ENCODE measurements around the gene ZNF581. TPM values are rescaled to one million over a fixed set of nuclear protein-coding genes. Genes with fewer than 3 reads are reported as not detected.

ZNF581 gene
- total and polyA plus RNA-seq, 5 donors from 2014 or later, result 23.7 to 36.6 (median 33.8) TPM

GRCh38 chr19:55649268-55650125 is 6.0 kb downstream of the ZNF581 start:
- ATAC-seq (ENCODE audit: low read depth in 2 of 2) (no peak), DNase-seq (no peak)
- Histone ChIP-seq H3K27ac (ENCODE audit: insufficient read depth, low read length, poor library complexity, severe bottlenecking) (no peak overlapping the region), H3K27me3 (ENCODE audit: control insufficient read depth, insufficient read depth, low read length) (no peaks in the 10 kb centered on the region), H3K9me3 (ENCODE audit: control insufficient read depth in 2 of 2, low read length in 2 of 2) (no peaks in the 10 kb centered on the region), H3K4me3 (ENCODE audit: low read depth, low read length) (no peak overlapping the region), H3K36me3 (ENCODE audit: control insufficient read depth, insufficient read depth, low read length) (peaks cover 8% of the 10 kb centered on the region), H3K4me1 (ENCODE audit: control insufficient read depth, insufficient read depth, low read length, poor library complexity, severe bottlenecking) (peaks cover 27% of the 10 kb centered on the region)
- Mint-ChIP-seq H3K27me3 (peaks cover 12% of the 10 kb centered on the region), H3K27ac (peak overlapping the region in 1 of 3 donors; percentile 56), H3K4me3 (peak overlapping the region; percentile 55 to 84 (median 76)), H3K36me3 (no peaks in the 10 kb centered on the region), H3K9me3 (peaks cover 0 to 2% (median 0%) of the 10 kb centered on the region in 7 donors), H3K4me1 (peaks cover 0 to 38% (median 11%) of the 10 kb centered on the region in 4 donors)

GRCh38 chr19:55650126-55650557 is 6.7 kb downstream of the ZNF581 start:
- Histone ChIP-seq H3K27ac (ENCODE audit: insufficient read depth, low read length, poor library complexity, severe bottlenecking) (no peak overlapping the region), H3K9me3 (ENCODE audit: control insufficient read depth in 2 of 2, low read length in 2 of 2) (no peaks in the 10 kb centered on the region), H3K4me3 (ENCODE audit: low read depth, low read length) (no peak overlapping the region), H3K27me3 (ENCODE audit: control insufficient read depth, insufficient read depth, low read length) (no peaks in the 10 kb centered on the region), H3K4me1 (ENCODE audit: control insufficient read depth, insufficient read depth, low read length, poor library complexity, severe bottlenecking) (peaks cover 21% of the 10 kb centered on the region), H3K36me3 (ENCODE audit: control insufficient read depth, insufficient read depth, low read length) (peaks cover 4% of the 10 kb centered on the region)
- H3K27ac Mint-ChIP-seq, result peak overlapping the region in 2 of 3 donors; percentile 56 to 62
- H3K27me3 Mint-ChIP-seq, result peaks cover 14% of the 10 kb centered on the region
- DNase-seq (no peak), ATAC-seq (ENCODE audit: low read depth in 2 of 2) (no peak)
- H3K4me3 Mint-ChIP-seq, result peak overlapping the region; percentile 55 to 76 (median 64)
- no peaks in the 10 kb centered on the region for H3K36me3 Mint-ChIP-seq
- peaks cover 0 to 36% (median 11%) of the 10 kb centered on the region in 4 donors for H3K4me1 Mint-ChIP-seq
- peaks cover 0 to 2% (median 0%) of the 10 kb centered on the region in 7 donors for H3K9me3 Mint-ChIP-seq

DNA sequence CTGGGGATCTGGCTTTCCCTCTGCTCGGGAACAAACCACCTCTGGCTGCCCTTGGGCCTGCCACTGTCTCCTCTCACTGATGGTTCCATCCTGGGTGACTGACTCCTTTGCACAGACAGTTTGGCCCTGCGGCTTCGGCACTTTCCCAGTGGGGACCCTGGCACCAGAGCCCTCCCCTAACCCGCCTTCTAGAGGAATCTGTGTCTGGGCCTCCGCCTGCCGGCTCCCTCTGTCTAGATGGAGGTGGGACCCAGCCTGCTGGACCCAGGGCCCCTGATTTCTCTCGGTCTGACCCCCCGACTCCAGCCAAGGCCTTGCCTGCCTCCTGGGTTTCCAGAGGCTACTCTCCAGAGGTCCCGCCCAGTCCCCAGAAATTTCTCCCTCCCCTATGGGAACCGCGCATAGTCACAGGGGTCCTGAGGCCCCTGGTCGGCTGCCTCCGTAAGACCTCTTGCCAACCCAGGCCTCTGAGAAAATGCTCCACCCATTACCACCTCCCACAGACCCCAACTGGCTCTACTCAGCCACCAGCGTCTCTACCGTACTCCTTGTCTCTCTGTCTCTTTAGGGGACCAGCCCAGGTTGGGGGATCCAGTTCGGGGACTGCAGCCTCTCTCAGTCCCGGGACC is 7.3 kb downstream of the ZNF581 start:
- Histone ChIP-seq H3K4me1 (ENCODE audit: control insufficient read depth, insufficient read depth, low read length, poor library complexity, severe bottlenecking) (peaks cover 24% of the 10 kb centered on the region), H3K9me3 (ENCODE audit: control insufficient read depth in 2 of 2, low read length in 2 of 2) (no peaks in the 10 kb centered on the region), H3K27ac (ENCODE audit: insufficient read depth, low read length, poor library complexity, severe bottlenecking) (no peak overlapping the region), H3K36me3 (ENCODE audit: control insufficient read depth, insufficient read depth, low read length) (no peaks in the 10 kb centered on the region), H3K27me3 (ENCODE audit: control insufficient read depth, insufficient read depth, low read length) (no peaks in the 10 kb centered on the region), H3K4me3 (ENCODE audit: low read depth, low read length) (no peak overlapping the region)
- H3K4me1 Mint-ChIP-seq, result peaks cover 0 to 35% (median 10%) of the 10 kb centered on the region in 4 donors
- H3K9me3 Mint-ChIP-seq, result peaks cover 0 to 2% (median 0%) of the 10 kb centered on the region in 7 donors
- peaks cover 14% of the 10 kb centered on the region for H3K27me3 Mint-ChIP-seq
- peak overlapping the region in 1 of 3 donors; percentile 31 for H3K27ac Mint-ChIP-seq
- peaks cover 1% of the 10 kb centered on the region for H3K36me3 Mint-ChIP-seq
- no peak for DNase-seq
- H3K4me3 Mint-ChIP-seq, result peak overlapping the region; percentile 29 to 72 (median 58)
- ATAC-seq (ENCODE audit: low read depth in 2 of 2), result no peak

DNA sequence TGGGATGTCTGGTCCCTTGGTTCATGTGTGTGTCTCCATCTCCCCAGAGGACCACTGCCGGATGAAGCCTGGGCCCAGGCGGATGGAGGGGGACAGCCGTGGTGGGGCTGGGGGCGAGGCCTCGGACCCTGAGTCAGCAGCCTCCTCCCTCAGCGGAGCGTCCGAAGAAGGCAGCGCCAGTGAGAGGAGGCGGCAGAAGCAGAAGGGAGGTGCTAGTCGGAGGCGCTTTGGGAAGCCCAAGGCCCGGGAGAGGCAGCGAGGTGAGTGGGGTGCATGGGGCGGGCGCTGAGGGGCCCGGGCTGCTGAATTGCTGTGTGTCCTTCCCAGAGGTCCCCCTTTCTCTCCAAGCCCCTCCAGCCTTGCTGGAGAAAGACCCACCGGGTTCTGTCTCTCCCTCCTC is 7.8 kb downstream of the ZNF581 start:
- H3K4me1 ChIP-seq (ENCODE audit: control insufficient read depth, insufficient read depth, low read length, poor library complexity, severe bottlenecking), result peaks cover 29% of the 10 kb centered on the region
- no peaks in the 10 kb centered on the region for H3K9me3 ChIP-seq (ENCODE audit: control insufficient read depth in 2 of 2, low read length in 2 of 2)
- H3K36me3 ChIP-seq (ENCODE audit: control insufficient read depth, insufficient read depth, low read length), result no peaks in the 10 kb centered on the region
- no peaks in the 10 kb centered on the region for H3K27me3 ChIP-seq (ENCODE audit: control insufficient read depth, insufficient read depth, low read length)
- Mint-ChIP-seq H3K4me1 (peaks cover 0 to 39% (median 15%) of the 10 kb centered on the region in 4 donors), H3K9me3 (peaks cover 0 to 2% (median 0%) of the 10 kb centered on the region in 7 donors), H3K27ac (no peak overlapping the region), H3K27me3 (peaks cover 14% of the 10 kb centered on the region), H3K36me3 (peaks cover 5% of the 10 kb centered on the region), H3K4me3 (peak overlapping the region in 2 of 4 donors; percentile 51 to 55)
- no peak overlapping the region for H3K27ac ChIP-seq (ENCODE audit: insufficient read depth, low read length, poor library complexity, severe bottlenecking)
- no peak for ATAC-seq (ENCODE audit: low read depth in 2 of 2)
- DNase-seq, result no peak
- H3K4me3 ChIP-seq (ENCODE audit: low read depth, low read length), result no peak overlapping the region

DNA sequence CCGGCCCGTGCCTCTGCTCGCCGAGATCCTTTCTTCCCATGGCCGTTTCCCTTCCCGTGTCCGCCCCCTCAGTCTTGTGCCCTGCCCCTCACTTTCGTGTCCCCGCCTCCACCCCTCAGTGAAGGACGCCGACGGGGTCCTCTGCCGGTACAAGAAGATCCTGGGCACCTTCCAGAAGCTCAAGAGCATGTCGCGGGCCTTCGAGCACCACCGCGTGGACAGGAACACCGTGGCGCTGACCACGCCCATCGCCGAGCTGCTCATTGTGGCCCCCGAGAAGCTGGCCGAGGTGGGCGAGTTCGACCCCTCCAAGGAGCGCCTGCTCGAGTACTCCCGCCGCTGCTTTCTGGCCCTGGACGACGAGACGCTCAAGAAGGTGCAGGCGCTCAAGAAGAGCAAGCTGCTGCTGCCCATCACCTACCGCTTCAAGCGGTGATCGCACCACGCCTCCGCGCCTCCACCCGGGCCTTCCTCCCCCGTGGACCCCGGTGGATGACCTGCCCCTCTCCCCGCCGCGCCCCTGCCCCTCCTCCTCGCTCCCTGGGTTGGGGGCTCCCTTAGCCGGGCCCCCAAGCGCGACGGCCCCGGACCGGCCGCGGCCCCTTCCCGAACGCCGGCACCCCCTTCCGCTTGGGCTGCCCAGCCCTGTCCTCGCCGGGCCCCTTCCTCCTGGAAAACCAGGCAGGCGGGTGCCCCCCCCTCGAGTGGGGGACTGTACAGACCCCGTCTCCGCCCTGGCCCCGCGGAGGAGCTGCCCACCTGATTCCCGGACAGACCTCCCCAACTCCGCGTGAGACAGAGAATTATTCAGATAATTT is 9.1 kb downstream of the ZNF581 start:
- Mint-ChIP-seq H3K4me1 (peaks cover 3 to 44% (median 22%) of the 10 kb centered on the region in 4 donors), H3K36me3 (peaks cover 7% of the 10 kb centered on the region), H3K27me3 (peaks cover 14% of the 10 kb centered on the region), H3K9me3 (peaks cover 0 to 2% (median 0%) of the 10 kb centered on the region in 7 donors), H3K27ac (no peak overlapping the region), H3K4me3 (peak overlapping the region in 1 of 4 donors; percentile 13)
- Histone ChIP-seq H3K9me3 (ENCODE audit: control insufficient read depth in 2 of 2, low read length in 2 of 2) (no peaks in the 10 kb centered on the region), H3K27ac (ENCODE audit: insufficient read depth, low read length, poor library complexity, severe bottlenecking) (peak overlapping the region; percentile 100), H3K4me3 (ENCODE audit: low read depth, low read length) (no peak overlapping the region), H3K27me3 (ENCODE audit: control insufficient read depth, insufficient read depth, low read length) (no peaks in the 10 kb centered on the region), H3K36me3 (ENCODE audit: control insufficient read depth, insufficient read depth, low read length) (no peaks in the 10 kb centered on the region), H3K4me1 (ENCODE audit: control insufficient read depth, insufficient read depth, low read length, poor library complexity, severe bottlenecking) (peaks cover 38% of the 10 kb centered on the region)
- no peak for DNase-seq
- ATAC-seq (ENCODE audit: low read depth in 2 of 2), result no peak

DNA sequence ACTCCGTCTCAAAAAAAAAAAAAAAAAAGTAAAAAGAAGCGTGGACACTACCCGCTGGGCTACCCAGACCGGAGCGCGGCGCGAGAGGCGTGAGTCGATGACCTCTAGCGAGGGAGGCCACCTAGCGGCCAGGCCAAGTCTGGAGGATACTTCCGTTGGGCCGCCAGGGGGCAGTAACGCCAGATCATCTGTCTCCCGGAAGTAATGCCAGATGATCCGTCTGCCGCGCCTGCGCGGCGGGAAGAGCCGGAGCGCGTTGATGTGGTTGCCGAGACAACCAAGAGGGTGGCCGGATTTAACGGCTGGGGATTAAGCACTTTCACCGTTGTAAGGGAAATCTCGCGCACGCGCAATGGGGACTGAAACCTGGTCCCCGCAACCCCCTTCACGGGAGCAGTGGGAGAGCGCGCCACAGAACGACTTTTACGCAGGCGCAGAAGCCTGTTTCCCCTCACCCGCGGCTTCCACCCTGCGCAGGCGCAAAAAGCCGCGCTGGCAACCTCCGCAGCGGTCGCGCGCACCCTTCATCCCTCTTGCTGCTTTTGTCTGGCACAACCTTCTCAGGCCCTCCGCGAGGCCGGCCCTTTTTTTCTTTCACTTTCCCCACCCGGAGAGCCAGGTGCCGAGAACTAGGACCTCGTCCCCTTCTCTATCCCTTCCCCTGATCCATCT is 10.3 kb downstream of the ZNF581 start:
- ATAC-seq (ENCODE audit: low read depth in 2 of 2), result peak; percentile 48 to 55

More for the DNA sequence above, 10.3 kb downstream of the ZNF581 start:
- Histone ChIP-seq H3K4me3 (ENCODE audit: low read depth, low read length) (peak overlapping the region; percentile 85), H3K9me3 (ENCODE audit: control insufficient read depth in 2 of 2, low read length in 2 of 2) (no peaks in the 10 kb centered on the region), H3K27ac (ENCODE audit: insufficient read depth, low read length, poor library complexity, severe bottlenecking) (peak overlapping the region; percentile 100), H3K4me1 (ENCODE audit: control insufficient read depth, insufficient read depth, low read length, poor library complexity, severe bottlenecking) (peaks cover 39% of the 10 kb centered on the region), H3K36me3 (ENCODE audit: control insufficient read depth, insufficient read depth, low read length) (peaks cover 5% of the 10 kb centered on the region), H3K27me3 (ENCODE audit: control insufficient read depth, insufficient read depth, low read length) (no peaks in the 10 kb centered on the region)
- peaks cover 12% of the 10 kb centered on the region for H3K36me3 Mint-ChIP-seq
- peak; percentile 99 for DNase-seq
- H3K4me3 Mint-ChIP-seq, result peak overlapping the region; percentile 91 to 97 (median 94)
- peaks cover 7 to 49% (median 29%) of the 10 kb centered on the region in 4 donors for H3K4me1 Mint-ChIP-seq
- H3K27me3 Mint-ChIP-seq, result peaks cover 14% of the 10 kb centered on the region
- peaks cover 0 to 2% (median 0%) of the 10 kb centered on the region in 7 donors for H3K9me3 Mint-ChIP-seq
- H3K27ac Mint-ChIP-seq, result peak overlapping the region; percentile 98 to 99 (median 98)
